GM19238 (cell line): ENCODE measurements around the gene GRB10.

Source experiments
- DNase-seq: peaks from one replicate; pipeline ENCODE4 v3.0.0; 2011; ENCODE audit warnings: low spot score; ENCODE audit not compliant: insufficient read length

The GRB10 gene

DNA sequence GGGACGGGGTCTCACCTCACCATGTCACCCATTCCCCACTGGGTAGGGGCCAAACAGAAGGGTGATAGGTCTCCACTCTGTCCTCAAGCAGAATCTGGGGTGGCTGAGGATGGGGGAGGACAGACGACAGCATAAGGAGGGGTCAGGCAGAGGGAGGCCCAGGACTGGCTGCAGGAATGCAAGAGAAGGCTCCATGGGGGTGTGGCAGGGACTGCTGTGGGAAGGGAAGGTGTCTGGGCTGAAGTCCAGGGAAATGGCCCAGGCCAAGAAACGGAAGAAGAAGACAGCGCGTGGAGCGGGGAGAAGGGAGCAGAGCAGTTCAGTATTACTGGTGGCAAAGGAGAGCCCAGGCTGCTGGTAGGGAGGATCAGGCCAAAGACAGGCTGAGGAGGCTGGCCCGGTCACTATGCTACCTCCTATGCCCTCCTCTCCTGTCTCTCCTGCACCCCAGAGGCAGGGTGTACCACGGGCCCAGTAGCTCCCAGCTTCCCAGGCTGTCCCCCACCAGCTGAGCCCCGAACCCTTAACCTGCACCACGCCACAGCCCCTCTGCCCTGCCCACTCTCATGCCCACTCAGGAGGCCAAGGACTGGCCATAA, 60.9 kb downstream of the GRB10 start:
- DNase-seq: no peak

DNA sequence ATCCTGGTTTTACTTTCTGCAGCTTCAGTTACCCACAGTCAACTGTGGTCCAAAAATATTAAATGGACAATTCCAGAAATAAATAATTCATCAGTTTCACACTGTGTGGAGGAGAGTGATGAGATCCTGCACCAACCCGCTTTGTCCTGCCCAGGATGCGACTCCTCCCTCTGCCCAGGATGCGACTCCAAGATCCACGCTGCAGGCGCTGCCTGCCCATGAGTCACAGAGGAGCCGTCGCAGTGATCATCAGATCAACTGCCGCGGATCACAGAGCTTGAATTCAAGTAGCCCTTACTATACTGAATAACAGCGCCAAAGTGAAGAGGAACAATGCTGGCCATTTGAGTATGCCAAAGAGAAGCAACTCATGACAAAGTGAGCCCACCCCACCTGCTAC, 61.5 kb downstream of the GRB10 start:
- DNase-seq: no peak

DNA sequence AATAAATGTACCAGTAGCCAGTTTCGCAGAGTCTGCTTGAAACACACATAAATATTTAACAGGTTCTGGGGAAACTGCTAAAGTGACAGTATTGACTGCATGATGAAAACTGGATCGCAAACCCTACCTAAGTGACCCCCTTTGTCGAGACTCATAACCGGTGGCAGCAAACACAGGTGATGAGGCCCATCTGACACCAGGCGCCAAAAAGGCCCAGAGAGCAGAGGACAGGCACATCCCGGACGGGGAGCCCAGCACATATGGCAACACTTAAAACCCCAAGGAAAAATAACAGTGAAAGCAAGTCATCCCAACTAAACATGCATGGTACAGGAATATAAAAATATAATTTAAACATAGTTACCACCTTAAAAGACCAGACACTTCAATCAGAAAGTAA, 62.4 kb downstream of the GRB10 start:
- DNase-seq: no peak

DNA sequence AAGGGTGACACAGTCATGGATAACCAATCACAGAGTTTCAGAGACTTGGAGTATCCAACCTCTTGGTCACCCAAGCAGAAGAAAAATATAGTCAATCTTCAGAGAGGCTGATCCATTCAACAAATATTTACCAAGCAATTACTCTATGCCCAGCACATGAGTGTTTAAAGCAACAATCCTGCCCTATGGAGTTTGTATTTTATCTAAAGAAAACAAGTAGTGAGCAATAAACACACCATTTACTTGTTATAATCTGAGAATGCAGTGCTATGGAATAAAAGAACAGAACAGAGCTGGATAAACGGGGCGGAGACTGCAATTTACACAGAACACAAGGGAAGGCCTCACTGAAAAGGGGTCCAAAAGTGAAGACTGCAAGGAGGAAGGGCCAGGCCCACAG, 63.8 kb downstream of the GRB10 start:
- no peak for DNase-seq

DNA sequence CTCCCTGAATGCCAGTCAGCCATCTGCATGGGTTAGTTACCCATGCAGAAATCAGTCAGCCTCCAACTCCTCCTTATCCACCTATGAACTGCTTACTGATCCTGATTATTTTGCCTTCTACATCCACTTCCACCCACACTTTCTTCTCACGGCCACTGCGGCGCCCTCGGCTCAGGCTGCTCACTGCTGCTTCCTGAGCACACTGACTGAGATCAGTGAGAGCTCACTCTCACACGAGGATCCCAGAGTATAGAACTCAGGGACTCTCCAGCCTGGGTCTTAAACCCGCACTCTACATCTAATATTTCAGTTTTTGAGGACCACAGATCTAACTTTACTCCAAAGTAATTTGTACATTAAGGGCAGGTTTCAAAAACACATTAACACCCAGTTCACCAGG, 64.4 kb downstream of the GRB10 start:
- no peak for DNase-seq

DNA sequence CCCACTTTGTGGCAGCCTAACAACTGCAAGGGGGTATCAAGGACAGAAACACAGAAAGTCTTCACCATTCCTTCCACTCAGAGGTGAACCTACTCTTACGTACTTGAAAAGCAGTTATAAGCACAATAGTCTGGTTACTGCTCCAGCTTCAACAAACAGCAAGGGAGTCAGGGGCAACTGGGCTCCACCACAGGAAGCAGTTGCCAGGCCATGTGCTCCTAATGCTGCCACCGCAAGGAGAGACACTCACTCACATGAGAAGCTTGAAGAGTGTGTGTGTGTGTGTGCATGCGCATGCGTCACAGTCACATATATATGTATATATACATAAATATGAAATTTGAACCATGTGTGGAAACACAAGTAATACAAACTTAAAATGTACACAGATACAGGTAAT, 65.5 kb downstream of the GRB10 start:
- no peak for DNase-seq

DNA sequence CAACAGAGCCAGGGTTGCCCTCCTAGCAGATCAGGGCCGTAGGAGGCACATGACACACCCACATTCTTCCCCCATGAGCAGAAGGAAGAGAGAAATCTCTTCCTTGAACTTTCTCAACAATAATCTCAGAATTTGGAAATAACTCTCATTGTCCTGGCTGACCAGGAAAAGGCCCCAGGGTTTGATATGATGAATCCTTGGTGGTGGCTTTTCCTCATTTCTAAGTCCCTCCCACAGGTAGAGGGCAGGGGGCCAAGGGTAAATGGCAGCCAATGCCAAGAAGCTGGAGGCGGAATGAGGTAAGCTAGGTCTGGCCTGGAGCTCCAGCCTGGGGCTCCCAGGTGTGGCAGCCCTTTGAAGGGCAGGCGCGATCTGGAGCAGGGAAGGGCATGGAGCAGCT, 67.8 kb downstream of the GRB10 start:
- DNase-seq: no peak

DNA sequence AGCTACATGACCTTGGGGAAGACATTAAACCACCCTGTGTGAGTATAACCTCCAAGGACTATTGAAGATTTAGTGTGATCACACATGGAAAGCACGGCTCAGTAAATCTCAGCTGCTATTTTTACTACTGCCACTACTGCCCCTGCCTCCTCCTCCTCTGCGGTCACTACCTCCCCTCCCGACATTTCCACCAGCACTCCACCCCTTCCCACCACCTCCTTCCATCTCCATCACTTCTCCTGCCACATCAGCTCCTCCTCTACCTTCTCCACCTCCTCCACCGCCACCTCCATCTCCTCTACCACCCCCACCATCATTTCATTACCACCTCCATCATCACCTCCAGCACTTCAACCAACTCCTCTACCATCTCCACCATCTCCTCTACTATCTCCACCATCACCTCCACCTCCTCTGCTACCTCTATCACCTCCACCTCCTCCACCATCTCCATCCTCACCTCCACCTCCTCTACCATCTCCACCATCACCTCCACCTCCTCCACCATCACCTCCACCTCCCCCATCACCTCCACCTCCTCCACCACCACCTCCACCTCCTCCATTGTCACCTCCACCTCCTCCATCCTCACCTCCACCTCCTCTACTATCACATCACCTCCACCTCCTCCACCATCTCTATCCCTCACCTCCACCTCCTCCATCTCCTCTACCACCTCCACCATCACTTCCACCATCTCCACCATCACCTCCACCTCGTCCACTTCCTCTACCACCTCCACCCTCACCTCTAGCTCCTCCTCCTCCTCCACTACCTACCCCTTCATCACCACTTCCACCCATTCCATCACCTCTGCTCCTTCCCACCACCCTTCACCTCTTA, 69.4 kb downstream of the GRB10 start:
- no peak for DNase-seq

DNA sequence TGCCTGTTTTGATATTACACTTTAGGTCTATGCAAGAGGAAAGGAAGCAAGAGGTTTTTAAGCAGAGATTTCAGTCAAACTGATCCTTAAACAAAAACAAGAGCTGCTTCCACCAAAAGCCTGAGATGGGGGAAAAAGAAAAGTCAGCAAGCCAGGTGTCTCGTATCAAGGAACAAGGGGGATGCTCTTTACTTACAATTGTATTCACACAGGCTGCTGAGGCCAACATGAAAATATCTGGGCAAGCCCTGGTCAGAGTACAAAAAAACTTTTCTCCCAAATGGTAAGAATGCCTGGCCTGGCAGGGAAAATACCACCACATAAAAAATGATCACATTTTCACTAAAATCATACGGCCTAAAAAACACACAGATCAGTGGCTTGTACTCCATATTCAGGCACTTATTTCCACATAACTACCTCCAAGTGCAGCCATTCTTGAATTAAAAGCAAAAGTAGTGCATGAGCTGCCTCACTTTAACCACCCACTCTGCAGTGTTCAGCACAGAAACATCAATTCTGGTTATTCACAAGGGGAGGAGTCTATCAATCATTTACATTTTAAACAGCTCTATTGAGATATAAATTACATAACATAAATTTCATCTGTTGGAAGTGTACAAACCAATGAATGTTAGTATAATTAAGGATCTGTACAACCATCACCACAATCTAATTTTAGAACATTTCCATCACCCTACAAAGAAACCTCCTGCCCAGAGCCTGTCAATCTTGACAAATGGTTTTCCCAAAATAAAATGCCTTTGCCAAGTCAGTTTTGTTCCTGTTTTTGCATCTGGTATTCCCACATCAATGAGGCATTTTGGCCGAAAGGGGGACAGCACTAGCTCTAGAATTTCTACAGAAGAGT, 70.2 kb downstream of the GRB10 start:
- DNase-seq: no peak

DNA sequence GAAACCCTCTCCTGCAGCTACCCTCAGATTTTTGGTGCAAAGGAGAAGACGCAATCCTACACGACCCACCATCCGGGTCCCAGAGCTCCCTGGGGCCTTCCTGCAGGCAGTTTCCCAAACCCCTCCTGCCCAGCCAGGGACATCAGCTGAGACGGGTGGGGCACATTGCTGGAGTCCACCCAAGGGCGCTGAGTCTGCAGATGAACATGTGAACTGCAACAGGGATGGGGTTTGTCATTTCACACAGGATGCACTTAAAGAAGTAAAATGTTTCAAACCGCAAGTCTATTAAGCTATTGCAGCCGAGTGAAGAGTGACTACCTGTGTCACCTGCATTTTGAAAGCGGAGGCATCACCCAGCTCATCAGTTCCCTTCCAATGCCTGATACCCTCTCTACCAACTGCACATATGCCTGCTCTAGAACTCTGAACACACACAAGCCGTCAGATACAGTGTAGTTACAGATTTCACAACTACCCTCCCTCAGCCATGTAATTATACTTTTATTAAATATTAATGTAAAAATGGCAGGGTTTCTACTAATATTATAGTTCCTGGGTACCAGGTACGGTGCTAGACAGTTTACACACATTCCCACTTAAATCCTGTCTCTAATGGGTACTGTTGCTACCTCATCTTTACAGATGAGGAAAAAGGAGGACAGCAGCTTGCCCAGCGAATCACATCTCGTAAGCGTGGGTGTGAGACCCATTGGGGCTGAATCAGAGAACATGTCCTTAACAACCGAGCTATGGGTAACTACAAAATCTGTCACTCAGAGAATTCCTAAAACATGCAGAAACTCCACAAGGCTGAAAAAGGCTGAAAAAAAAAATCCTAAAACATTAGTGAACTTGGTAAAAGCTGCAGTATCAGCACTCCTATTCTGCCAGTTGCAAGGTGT, 71.2 kb downstream of the GRB10 start:
- no peak for DNase-seq

DNA sequence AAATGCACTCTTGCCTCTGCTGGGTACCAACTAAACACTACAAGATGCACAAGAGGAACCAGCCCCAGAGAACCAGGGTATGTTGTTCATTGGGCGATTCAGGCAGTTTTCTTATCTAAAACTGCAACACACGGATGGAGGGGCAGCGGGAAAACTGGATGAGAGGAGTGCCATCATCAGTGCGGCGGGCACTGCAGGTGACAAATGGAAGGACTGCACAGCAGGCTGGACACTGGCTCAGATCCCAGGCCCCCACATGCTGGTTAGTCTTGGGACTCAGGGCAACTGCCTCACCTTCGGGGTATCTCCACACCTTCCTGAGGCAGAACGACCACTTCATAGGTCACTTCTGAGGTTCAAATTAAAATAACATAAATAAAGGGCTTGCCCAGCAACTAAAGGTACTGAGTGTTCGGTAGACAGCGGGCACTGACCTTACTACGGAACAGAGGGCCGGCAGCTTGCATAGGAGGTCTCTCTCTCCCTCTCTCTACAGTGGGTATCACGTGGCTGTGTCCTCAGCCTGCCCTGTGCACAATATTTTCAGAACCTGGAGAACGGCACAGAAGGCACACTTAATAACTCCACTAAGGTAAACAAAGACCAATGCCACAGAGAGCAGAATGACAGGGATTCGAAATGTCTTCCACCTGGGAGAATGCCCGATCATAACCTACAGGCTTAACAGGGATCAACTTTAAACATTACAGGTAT, 72.1 kb downstream of the GRB10 start:
- no peak for DNase-seq

DNA sequence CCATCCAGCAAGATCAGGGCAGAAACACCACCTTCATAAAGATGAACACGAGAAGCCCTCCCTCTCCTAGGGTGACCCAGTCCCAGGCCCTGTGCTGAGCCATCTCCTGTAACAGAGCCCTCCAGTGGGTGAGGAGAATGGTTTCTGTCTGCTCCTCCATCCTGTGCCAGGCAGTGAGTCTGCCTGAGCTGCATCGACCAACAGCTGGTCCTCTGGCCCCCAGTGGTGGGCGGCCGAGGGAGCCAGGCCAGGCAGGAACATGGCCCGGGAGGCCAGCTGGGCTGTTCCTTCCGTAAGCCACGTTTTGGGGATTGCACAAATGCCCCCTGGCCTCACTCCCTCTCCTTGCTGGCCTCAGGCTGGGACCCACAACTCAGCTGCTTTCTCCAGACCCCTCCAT, 73.5 kb downstream of the GRB10 start:
- DNase-seq: no peak

DNA sequence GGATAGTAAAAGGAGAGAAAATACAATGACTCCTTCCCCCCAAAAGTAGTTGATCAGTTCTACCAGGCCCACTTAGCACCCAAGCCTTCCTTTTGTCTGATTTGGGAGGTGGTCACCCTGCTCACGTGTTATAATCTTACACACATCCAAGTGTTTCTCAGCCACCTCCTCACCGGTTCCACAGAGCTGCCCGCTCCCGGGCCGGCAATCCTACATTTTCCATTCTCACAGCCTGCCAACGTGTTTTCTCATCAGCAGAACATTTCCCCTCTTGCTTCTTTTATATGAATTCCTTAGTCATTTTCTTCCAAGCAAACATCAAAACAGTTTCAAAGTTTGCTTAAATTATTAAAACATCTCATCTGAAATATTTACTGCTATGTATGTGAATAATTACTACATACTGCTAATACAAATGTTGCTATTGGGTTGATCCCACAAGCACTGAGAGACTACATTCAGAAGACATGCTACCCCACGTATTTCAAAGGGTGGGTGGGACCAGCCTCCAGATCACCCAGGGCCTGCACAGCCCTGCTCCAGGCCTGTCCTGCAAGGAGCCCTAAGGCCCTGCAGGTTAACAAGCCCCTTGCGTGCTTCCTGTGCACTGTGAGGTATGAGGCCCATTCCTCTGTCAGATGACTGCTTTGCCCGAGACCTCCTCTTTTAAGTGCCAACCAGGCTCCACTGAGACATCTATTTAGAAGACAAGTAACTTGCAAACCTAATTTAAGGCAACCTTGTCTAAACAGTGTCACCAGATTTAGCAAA, 75.3 kb downstream of the GRB10 start:
- DNase-seq: no peak

DNA sequence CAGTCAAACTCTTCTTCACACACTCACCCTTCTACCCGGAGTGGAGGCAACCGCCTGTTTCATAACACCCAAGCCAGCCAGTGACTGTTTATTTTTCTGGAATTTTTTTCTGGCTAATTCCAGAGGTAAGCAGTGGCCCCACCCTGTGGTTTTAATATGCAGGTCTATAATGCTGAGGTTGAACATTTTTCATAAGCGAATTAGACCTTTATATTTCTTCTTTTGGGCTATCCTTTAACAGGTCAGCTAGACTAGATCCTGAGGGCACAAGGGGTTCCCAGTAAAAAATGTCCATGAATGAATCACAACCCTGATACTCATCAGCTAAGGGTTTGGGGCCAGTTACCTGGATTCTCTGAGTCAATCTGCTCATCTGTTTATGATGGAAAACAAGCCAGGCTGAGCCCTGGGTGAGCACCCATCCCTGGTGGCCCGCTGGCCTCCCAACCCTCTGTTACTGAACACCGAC, 76.2 kb downstream of the GRB10 start:
- no peak for DNase-seq

DNA sequence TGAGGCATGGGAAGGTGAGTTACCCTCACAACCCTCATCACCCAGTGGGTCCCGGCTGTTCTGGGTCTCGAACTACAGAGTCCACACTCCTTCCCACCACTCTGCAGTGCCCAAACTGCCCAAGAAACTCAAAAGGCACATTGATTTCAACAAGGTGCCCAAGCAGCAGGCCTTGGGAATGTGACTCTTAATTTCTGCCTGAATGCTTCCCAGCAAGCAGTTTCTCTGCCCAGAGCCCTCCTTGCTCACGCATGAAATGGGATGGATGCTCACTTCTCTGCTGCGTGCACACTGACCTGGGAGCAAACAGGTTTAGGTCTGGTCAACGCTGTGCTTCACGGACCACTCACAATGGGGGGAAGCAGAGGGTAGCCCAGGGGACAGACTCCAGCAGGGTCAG, 77.9 kb downstream of the GRB10 start:
- DNase-seq: no peak

DNA sequence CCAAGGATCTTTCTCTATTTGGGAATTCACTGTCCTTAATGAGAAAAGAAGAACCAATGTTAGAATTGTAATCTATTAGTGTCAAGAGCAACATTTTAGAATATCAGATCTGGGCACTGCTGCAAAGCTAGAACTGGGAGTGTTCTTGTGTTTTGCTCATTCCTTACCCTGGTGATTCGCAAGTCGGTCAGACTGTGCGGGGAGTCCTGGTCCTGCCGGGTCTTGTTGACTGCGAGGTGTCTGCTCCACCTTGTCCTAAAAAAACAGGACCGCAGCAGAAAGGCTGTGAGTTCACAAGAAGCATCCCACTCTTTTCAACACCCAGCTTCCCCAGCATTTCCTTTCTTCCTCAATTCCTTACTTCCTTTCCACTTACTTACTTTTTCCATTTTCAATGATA, 79.0 kb downstream of the GRB10 start:
- DNase-seq: no peak

DNA sequence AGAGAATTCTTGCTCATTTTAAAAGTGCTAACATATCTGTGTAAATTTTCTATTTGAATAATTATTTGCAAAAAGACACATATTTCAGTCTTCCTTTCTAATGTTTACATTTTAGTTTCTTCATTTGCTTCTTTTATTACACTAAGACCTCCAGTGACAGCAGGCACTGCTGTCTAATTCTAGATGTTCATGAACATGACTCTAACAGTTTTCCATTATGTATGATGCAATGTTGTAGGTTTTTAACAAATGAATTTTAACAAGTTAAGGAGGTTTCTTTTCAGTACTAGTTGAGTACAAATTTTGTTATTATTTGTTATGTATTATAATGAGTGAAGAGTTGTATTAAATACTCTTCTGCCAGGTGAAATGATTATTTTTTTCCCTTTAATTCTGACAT, 83.6 kb downstream of the GRB10 start:
- DNase-seq: no peak

DNA sequence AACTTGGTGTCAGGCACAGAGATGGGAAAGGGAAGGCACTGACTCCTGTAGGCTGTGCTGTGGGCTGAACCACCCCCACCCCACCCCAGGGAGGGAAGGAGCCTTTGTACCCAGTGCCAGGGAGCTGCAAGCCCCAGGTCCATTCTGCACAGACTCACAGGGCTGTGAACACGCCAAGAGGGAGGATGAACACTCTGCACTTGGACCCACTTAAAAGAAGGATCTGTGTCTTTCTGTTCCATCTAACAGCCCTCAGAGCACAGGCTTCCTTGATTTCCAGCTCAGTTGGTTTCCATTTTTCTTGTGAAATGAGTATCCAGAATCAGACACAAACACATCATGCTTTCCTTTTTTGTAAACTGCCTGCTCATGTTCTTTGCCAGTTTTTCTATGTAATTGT, 84.9 kb downstream of the GRB10 start:
- DNase-seq: no peak

DNA sequence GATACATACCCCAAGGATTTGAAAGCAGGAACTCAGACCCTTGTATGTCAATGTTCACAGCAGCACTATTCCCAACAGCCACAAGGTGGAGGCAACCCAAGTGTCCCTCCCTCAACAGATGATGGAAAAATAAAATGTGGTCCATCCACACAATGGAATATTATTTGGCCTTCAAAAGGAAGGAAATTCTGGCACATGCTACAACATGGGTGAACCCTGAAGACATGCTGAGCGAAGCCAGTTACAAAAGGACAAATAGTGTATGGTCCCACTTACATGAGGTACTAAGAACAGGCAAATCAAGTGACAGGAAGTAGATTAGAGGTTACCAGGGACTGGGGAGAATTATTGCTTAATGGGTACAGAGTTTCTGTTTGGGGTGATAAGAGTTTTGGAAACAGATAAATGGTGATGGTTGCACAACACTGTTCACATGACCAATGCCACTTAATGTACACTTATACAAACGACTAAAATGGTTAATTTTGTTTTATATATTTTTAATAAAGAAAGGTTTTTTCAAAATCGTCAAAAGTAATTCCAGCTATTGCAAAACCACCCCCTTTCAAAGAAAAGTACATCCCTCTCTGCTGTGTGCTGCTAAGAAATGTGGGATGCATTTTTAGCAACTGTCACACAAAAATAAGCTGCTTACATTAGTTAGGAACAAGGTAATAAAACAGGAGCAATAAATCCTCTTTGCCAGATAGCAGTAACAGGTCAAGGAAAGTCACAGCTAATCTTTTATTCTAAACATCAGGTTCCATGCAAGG, 85.7 kb downstream of the GRB10 start:
- DNase-seq: no peak
